IgD-negative memory B cell (primary cell): ENCODE measurements around the gene MCL1. TPM values are rescaled to one million over a fixed set of nuclear protein-coding genes. Genes with fewer than 3 reads are reported as not detected.
"Not testable (repeated sequence)": the region's sequence is repeated elsewhere in the genome, so short reads cannot be mapped to it uniquely, and the experiment has no call there.

Experiments used
- H3K27ac Mint-ChIP-seq, 3 donors: one replicate each; pipeline ENCODE4 v1.8.0; 2020 to 2022; ENCODE audit warnings: mild to moderate bottlenecking in 3 of 3, mixed read lengths in 3 of 3, moderate library complexity in 1 of 3
- H3K27me3 Mint-ChIP-seq: one replicate; pipeline ENCODE4 v1.8.0; 2021; ENCODE audit warnings: mixed read lengths
- H3K36me3 Mint-ChIP-seq: one replicate; pipeline ENCODE4 v1.8.0; 2020; ENCODE audit warnings: mild to moderate bottlenecking, mixed read lengths
- H3K4me1 Mint-ChIP-seq, 3 donors: one replicate each; pipeline ENCODE4 v1.8.0; 2020 to 2022; ENCODE audit warnings: mixed read lengths in 3 of 3, mild to moderate bottlenecking in 1 of 3
- H3K4me3 Mint-ChIP-seq, 4 donors: one replicate each; pipeline ENCODE4 v1.8.0; 2020 to 2022; ENCODE audit warnings: mild to moderate bottlenecking in 4 of 4, mixed read lengths in 4 of 4, moderate library complexity in 3 of 4
- H3K9me3 Mint-ChIP-seq, 3 donors: one replicate each; pipeline ENCODE4 v1.8.0; 2020 to 2021; ENCODE audit warnings: mixed read lengths in 3 of 3, mild to moderate bottlenecking in 1 of 3
- polyA plus RNA-seq: library from polyadenylated mRNA; unstranded; fragments of 300-500 nt; fragmentation: Illumina TruSeq; gene quantifications from one replicate; pipeline ENCODE4 v1.2.3, GENCODE V29; 2021

The MCL1 gene
- polyA plus RNA-seq = 99.6 TPM

- Mint-ChIP-seq H3K9me3 (peaks cover 0 to 1% (median 0%) of the 10 kb centered on the region in 3 donors), H3K27me3 (no peaks in the 10 kb centered on the region), H3K27ac (peak within 1 kb of the TSS; percentile 96 to 99 (median 98)), H3K36me3 (peaks cover 36% of the 10 kb centered on the region), H3K4me1 (peaks cover 9 to 36% (median 30%) of the 10 kb centered on the region in 3 donors), H3K4me3 (peak within 1 kb of the TSS; percentile 95 to 100 (median 98))
These were observed at the start of gene MCL1 for GRCh38 chr1:150579110-150579944. Gene MCL1 (minus strand): TSS chr1:150579610. CDS start chr1:150579530, 80 bp downstream.

- Mint-ChIP-seq H3K27ac (no peak overlapping the region), H3K9me3 (no peaks in the 10 kb centered on the region), H3K36me3 (no peaks in the 10 kb centered on the region), H3K4me1 (peaks cover 0 to 31% (median 19%) of the 10 kb centered on the region in 3 donors), H3K4me3 (no peak overlapping the region), H3K27me3 (no peaks in the 10 kb centered on the region)
These were observed 49.3 kb upstream of the MCL1 start for GRCh38 chr1:150628766-150629114.

- peaks cover 3 to 34% (median 20%) of the 10 kb centered on the region in 3 donors for H3K4me1 Mint-ChIP-seq
- peak overlapping the region in 1 of 3 donors; percentile 90 for H3K27ac Mint-ChIP-seq
- no peaks in the 10 kb centered on the region for H3K9me3 Mint-ChIP-seq
- H3K27me3 Mint-ChIP-seq = no peaks in the 10 kb centered on the region
- H3K4me3 Mint-ChIP-seq = peak overlapping the region in 1 of 4 donors; percentile 16
- peaks cover 2% of the 10 kb centered on the region for H3K36me3 Mint-ChIP-seq
These were observed 48.5 kb upstream of the MCL1 start for GRCh38 chr1:150627826-150628410.

- peak overlapping the region in 1 of 3 donors; percentile 50 for H3K27ac Mint-ChIP-seq
- H3K36me3 Mint-ChIP-seq = peaks cover 2% of the 10 kb centered on the region
- H3K4me1 Mint-ChIP-seq = peaks cover 15 to 41% (median 25%) of the 10 kb centered on the region in 3 donors
- no peaks in the 10 kb centered on the region for H3K27me3 Mint-ChIP-seq
- H3K4me3 Mint-ChIP-seq = peak overlapping the region in 2 of 4 donors; percentile 12 to 13
- no peaks in the 10 kb centered on the region for H3K9me3 Mint-ChIP-seq
These were observed 46.7 kb upstream of the MCL1 start for GRCh38 chr1:150626150-150626549.

- Mint-ChIP-seq H3K27ac (peak overlapping the region in 1 of 3 donors; percentile 36), H3K4me1 (peaks cover 27 to 48% (median 31%) of the 10 kb centered on the region in 3 donors), H3K4me3 (peak overlapping the region in 1 of 4 donors; percentile 43)
- H3K9me3 Mint-ChIP-seq, H3K36me3 Mint-ChIP-seq, H3K27me3 Mint-ChIP-seq: not testable (repeated sequence)
These were observed 45.1 kb upstream of the MCL1 start for GRCh38 chr1:150624546-150624945.

- not testable (repeated sequence) for H3K4me3 Mint-ChIP-seq, H3K27me3 Mint-ChIP-seq, H3K36me3 Mint-ChIP-seq, H3K9me3 Mint-ChIP-seq
- peaks cover 32 to 53% (median 33%) of the 10 kb centered on the region in 3 donors for H3K4me1 Mint-ChIP-seq
- peak overlapping the region in 1 of 3 donors; percentile 71 for H3K27ac Mint-ChIP-seq
These were observed 44.7 kb upstream of the MCL1 start for GRCh38 chr1:150624134-150624533.

GRCh38 chr1:150622303-150622975 lies 43.0 kb upstream of the MCL1 start:
- Mint-ChIP-seq H3K27me3 (no peaks in the 10 kb centered on the region), H3K4me1 (peaks cover 32 to 45% (median 33%) of the 10 kb centered on the region in 3 donors), H3K4me3 (peak overlapping the region in 2 of 4 donors; percentile 17 to 50), H3K9me3 (no peaks in the 10 kb centered on the region), H3K27ac (peak overlapping the region; percentile 77 to 95 (median 94)), H3K36me3 (peaks cover 2% of the 10 kb centered on the region)

- peaks cover 28 to 40% (median 35%) of the 10 kb centered on the region in 3 donors for H3K4me1 Mint-ChIP-seq
These were observed 42.3 kb upstream of the MCL1 start for GRCh38 chr1:150621497-150622302.

GRCh38 chr1:150620919-150621318 lies 41.5 kb upstream of the MCL1 start:
- Mint-ChIP-seq H3K36me3 (peaks cover 7% of the 10 kb centered on the region), H3K27ac (peak overlapping the region; percentile 56 to 95 (median 94)), H3K27me3 (no peaks in the 10 kb centered on the region), H3K4me3 (peak overlapping the region in 1 of 4 donors; percentile 2), H3K4me1 (peaks cover 31 to 39% (median 38%) of the 10 kb centered on the region in 3 donors), H3K9me3 (no peaks in the 10 kb centered on the region)

More at GRCh38 chr1:150621497-150622302, 42.3 kb upstream of the MCL1 start:
- peak overlapping the region in 3 of 4 donors; percentile 33 to 77 (median 50) for H3K4me3 Mint-ChIP-seq
- peak overlapping the region; percentile 88 to 95 (median 94) for H3K27ac Mint-ChIP-seq
- no peaks in the 10 kb centered on the region for H3K9me3 Mint-ChIP-seq
- no peaks in the 10 kb centered on the region for H3K27me3 Mint-ChIP-seq
- H3K36me3 Mint-ChIP-seq = peaks cover 5% of the 10 kb centered on the region

GRCh38 chr1:150619576-150620509 lies 40.4 kb upstream of the MCL1 start:
- Mint-ChIP-seq H3K36me3 (peaks cover 9% of the 10 kb centered on the region), H3K4me1 (peaks cover 37 to 47% (median 41%) of the 10 kb centered on the region in 3 donors), H3K9me3 (no peaks in the 10 kb centered on the region), H3K27ac (peak overlapping the region; percentile 9 to 67 (median 59)), H3K4me3 (peak overlapping the region in 2 of 4 donors; percentile 6 to 44), H3K27me3 (no peaks in the 10 kb centered on the region)

GRCh38 chr1:150615346-150616201 lies 36.2 kb upstream of the MCL1 start:
- Mint-ChIP-seq H3K4me1 (peaks cover 46 to 52% (median 50%) of the 10 kb centered on the region in 3 donors), H3K27ac (peak overlapping the region; percentile 46 to 93 (median 80))

GRCh38 chr1:150613061-150613920 lies 33.9 kb upstream of the MCL1 start:
- Mint-ChIP-seq H3K9me3 (no peaks in the 10 kb centered on the region), H3K4me3 (peak overlapping the region in 3 of 4 donors; percentile 57 to 83 (median 74)), H3K36me3 (peaks cover 12% of the 10 kb centered on the region), H3K4me1 (peaks cover 36 to 39% (median 37%) of the 10 kb centered on the region in 3 donors), H3K27ac (peak overlapping the region; percentile 83 to 99 (median 98)), H3K27me3 (no peaks in the 10 kb centered on the region)

More at GRCh38 chr1:150615346-150616201, 36.2 kb upstream of the MCL1 start:
- Mint-ChIP-seq H3K27me3 (no peaks in the 10 kb centered on the region), H3K9me3 (no peaks in the 10 kb centered on the region), H3K4me3 (peak overlapping the region in 3 of 4 donors; percentile 27 to 83 (median 52)), H3K36me3 (peaks cover 12% of the 10 kb centered on the region)
